ENCODE results near the gene RDH5. TPM values are rescaled to one million over a fixed set of nuclear protein-coding genes. Genes with fewer than 3 reads are reported as not detected.

Gene RDH5
- total and polyA plus RNA-seq, 2 of the 13 experiments (the other 11 are each of a cell fraction or from before 2014, with no cell fraction given) = 2.6 to 5.7 TPM

DNA sequence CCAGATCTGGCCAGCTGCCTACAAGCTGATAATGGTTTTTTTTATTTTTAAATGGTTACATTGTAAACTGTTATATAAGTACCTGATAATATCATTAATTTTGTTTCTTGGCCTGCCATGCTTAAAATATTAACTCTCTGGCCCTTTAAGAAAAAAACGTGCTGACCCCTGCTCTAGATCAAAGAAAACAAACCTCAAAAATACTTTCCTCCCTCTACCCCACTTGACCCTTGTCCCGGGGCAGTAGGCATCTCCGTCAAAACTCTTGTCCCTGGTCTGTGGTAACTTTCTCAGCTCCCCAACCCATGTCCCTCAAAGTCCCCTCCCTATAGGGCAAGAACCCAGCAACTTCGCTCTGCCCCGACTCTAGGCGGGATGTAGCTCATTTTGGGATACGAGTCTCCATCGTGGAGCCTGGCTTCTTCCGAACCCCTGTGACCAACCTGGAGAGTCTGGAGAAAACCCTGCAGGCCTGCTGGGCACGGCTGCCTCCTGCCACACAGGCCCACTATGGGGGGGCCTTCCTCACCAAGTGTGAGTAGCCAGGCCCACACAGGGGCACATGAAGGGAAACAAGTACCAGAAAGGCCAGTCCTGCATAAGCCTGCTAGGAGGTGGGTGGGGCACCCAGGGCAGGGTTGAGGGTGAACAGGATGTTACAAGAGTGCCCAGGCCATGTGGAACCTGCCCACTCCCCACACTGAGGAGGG lies 3.5 kb downstream of the RDH5 start (continued):
- TF ChIP-seq ZBTB25 (CRISPR knock-in tag; IDR thresholded peaks at IDR 0.05) (no peak), CREM (IDR thresholded peaks at IDR 0.05) (no peak), CREM (CRISPR knock-in tag; IDR thresholded peaks at IDR 0.05) (no peak), NBN (conservative IDR thresholded peaks at IDR 0.05) (no peak), ZNF687 (CRISPR knock-in tag; IDR thresholded peaks at IDR 0.05) (no peak; the same call in 1 of the 2 replicates), ZNF317 (CRISPR knock-in tag; IDR thresholded peaks at IDR 0.05) (no peak), MEF2D (CRISPR knock-in tag; IDR thresholded peaks at IDR 0.05) (no peak), SMARCC2 (IDR thresholded peaks at IDR 0.05) (no peak), SIN3B (IDR thresholded peaks at IDR 0.05; ENCODE audit: low read length) (no peak), ZFP90 (CRISPR knock-in tag; IDR thresholded peaks at IDR 0.05; ENCODE audit: borderline replicate concordance) (no peak), ATAD3A (CRISPR knock-in tag; IDR thresholded peaks at IDR 0.05) (no peak), POLR2G (IDR thresholded peaks at IDR 0.05; ENCODE audit: low read depth, low read length) (peak; percentile 4; the same call in 1 of the 2 replicates), FOXO4 (CRISPR knock-in tag; conservative IDR thresholded peaks at IDR 0.05) (no peak), WIZ (CRISPR knock-in tag; IDR thresholded peaks at IDR 0.05) (no peak), TARDBP (CRISPR knock-in tag; IDR thresholded peaks at IDR 0.05) (no peak), TCF7 (IDR thresholded peaks at IDR 0.05; ENCODE audit: low read depth) (0 out of 2 replicates have a peak, but pooled peaks have one; percentile 18), SALL2 (CRISPR knock-in tag; IDR thresholded peaks at IDR 0.05) (no peak), CHCHD3 (CRISPR knock-in tag; IDR thresholded peaks at IDR 0.05) (no peak), GABPB1 (CRISPR knock-in tag; IDR thresholded peaks at IDR 0.05) (no peak), MAF1 (CRISPR knock-in tag; IDR thresholded peaks at IDR 0.05; ENCODE audit: borderline replicate concordance) (no peak), ZNF567 (CRISPR knock-in tag; IDR thresholded peaks at IDR 0.05; ENCODE audit: borderline replicate concordance) (no peak), TMF1 (CRISPR knock-in tag; IDR thresholded peaks at IDR 0.05; ENCODE audit: low read depth) (no peak), MLLT10 (CRISPR knock-in tag; IDR thresholded peaks at IDR 0.05) (no peak), AGO2 (optimal IDR thresholded peaks at IDR 0.05; ENCODE audit: low read depth, low read length) (peak; percentile 67)
- TF ChIP-seq, protein P1, sequence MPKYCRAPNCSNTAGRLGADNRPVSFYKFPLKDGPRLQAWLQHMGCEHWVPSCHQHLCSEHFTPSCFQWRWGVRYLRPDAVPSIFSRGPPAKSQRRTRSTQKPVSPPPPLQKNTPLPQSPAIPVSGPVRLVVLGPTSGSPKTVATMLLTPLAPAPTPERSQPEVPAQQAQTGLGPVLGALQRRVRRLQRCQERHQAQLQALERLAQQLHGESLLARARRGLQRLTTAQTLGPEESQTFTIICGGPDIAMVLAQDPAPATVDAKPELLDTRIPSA (CRISPR knock-in tag; IDR thresholded peaks at IDR 0.05; ENCODE audit: borderline replicate concordance) = no peak
